Hepatocyte (in vitro differentiated cells): ENCODE data around the gene P2RY4. TPM values are rescaled to one million over a fixed set of nuclear protein-coding genes. Genes with fewer than 3 reads are reported as not detected.
A peak's percentile ranks its signal among the peaks of the same experiment; 100 is the strongest.
"Not testable (repeated sequence)": the region's sequence is repeated elsewhere in the genome, so short reads cannot be mapped to it uniquely, and the experiment has no call there.

ENCODE experiments used
- DNase-seq: peaks from one replicate; pipeline ENCODE4 v3.0.0-alpha.2; 2016; ENCODE audit warnings: low spot score
- H2AFZ ChIP-seq: fragments of 200-600 bp; sonication (generic); 2 replicates; pipeline ENCODE4 v1.6.0; 2016; ENCODE audit warnings: antibody characterized with exemption, mild to moderate bottlenecking
- H3K27ac ChIP-seq: fragments of 200-600 bp; sonication (generic); 2 replicates; pipeline ENCODE4 v1.5.1; 2016; ENCODE audit warnings: mild to moderate bottlenecking
- H3K27me3 ChIP-seq: fragments of 200-600 bp; sonication (generic); 2 replicates; pipeline ENCODE4 v1.6.1; 2016
- H3K36me3 ChIP-seq: fragments of 200-600 bp; sonication (generic); replicated peaks from 2 replicates; pipeline ENCODE4 v1.5.1; 2016; ENCODE audit warnings: low read depth; ENCODE audit not compliant: insufficient read depth
- H3K4me1 ChIP-seq: fragments of 200-600 bp; sonication (generic); 2 replicates; pipeline ENCODE4 v1.5.1; 2016; ENCODE audit warnings: mild to moderate bottlenecking, moderate library complexity; ENCODE audit not compliant: insufficient read depth
- H3K4me2 ChIP-seq: fragments of 200-600 bp; sonication (generic); 2 replicates; pipeline ENCODE4 v1.6.0; 2016
- H3K4me3 ChIP-seq: fragments of 200-600 bp; sonication (generic); 2 replicates; pipeline ENCODE4 v1.5.1; 2016; ENCODE audit warnings: mild to moderate bottlenecking
- H3K79me2 ChIP-seq: fragments of 200-600 bp; sonication (generic); 2 replicates; pipeline ENCODE4 v1.6.0; 2017; ENCODE audit warnings: mild to moderate bottlenecking
- H3K9me2 ChIP-seq: fragments of 200-600 bp; sonication (generic); replicated peaks from 2 replicates; pipeline ENCODE4 v1.6.0; 2017; ENCODE audit warnings: mild to moderate bottlenecking; ENCODE audit not compliant: insufficient read depth
- H3K9me3 ChIP-seq: fragments of 200-600 bp; sonication (generic); 2 replicates; pipeline ENCODE4 v1.5.1; 2016; ENCODE audit warnings: low read depth, mild to moderate bottlenecking
- H4K20me1 ChIP-seq: fragments of 200-600 bp; sonication (generic); 2 replicates; pipeline ENCODE4 v1.6.0; 2016; ENCODE audit warnings: mild to moderate bottlenecking; ENCODE audit not compliant: insufficient read depth, poor library complexity, severe bottlenecking
- CTCF ChIP-seq: fragments of 200-600 bp; sonication (generic); IDR thresholded peaks from 2 replicates; pipeline ENCODE4 v1.5.1; 2016; ENCODE audit warnings: antibody characterized with exemption, mild to moderate bottlenecking; ENCODE audit not compliant: poor library complexity
- EZH2 ChIP-seq: fragments of 200-600 bp; sonication (generic); IDR thresholded peaks from 2 replicates; pipeline ENCODE4 v1.6.1; 2016; ENCODE audit warnings: antibody characterized with exemption, mild to moderate bottlenecking, borderline replicate concordance
- EZH2phosphoT487 ChIP-seq: fragments of 200-600 bp; sonication (generic); IDR thresholded peaks from one replicate; pipeline ENCODE4 v1.6.1; 2018; ENCODE audit warnings: antibody characterized with exemption, mild to moderate bottlenecking, low read depth, moderate library complexity; ENCODE audit not compliant: unreplicated experiment, severe bottlenecking
- WGBS: methylation state at CpG from one replicate; pipeline ENCODE4 v1.1.6; 2016; ENCODE audit warnings: low lambda C conversion rate; ENCODE audit errors: missing lambda C conversion rate; 5-methylcytosine and 5-hydroxymethylcytosine counted together
- polyA plus RNA-seq: library from polyadenylated mRNA; unstranded; fragments of >200 nt; fragmentation: Nextera tagmentation; extraction: Ambion mirVana; gene quantifications from 2 replicates; pipeline ENCODE4 v1.2.1, GENCODE V29; 2016
- total RNA-seq: library from RNA; depleted of rRNA; stranded (reverse); fragments of >200 nt; gene quantifications from 2 replicates; pipeline ENCODE4 v1.2.3, GENCODE V29; 2014

The P2RY4 gene
- total and polyA plus RNA-seq, 2 experiments from 2014 or later, result 0.87 to 2.0 TPM

DNA sequence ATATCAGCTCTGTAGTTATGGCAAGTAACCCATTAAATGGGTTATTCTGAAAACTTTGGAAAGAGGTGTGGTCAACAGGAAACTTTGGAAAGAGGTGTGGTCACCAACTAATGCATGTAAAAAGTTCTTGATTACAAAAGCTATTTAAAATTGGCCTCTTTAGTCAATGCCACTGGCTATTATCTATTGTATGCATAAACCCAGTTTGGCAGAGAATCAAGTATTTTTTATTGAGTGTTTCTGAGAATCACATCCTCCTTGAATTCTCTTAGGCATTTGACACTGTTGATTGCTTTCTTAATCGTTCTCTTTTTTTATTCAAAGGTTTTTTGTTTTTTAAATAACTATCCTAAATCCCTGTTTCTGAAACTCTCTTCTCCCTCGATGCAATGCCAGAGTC lies 7.5 kb downstream of the P2RY4 start:
- TF ChIP-seq EZH2phosphoT487 (no peak), EZH2 (no peak), CTCF (no peak)
- WGBS, result 75% methylated on average over 2 of the region's 2 CpGs
- no peaks in the 10 kb centered on the region for H3K27me3 ChIP-seq
- no peaks in the 10 kb centered on the region for H3K79me2 ChIP-seq
- no peaks in the 10 kb centered on the region for H3K9me2 ChIP-seq
- DNase-seq, result no peak
- peak overlapping the region; percentile 90 for H3K27ac ChIP-seq
- no peak overlapping the region for H2AFZ ChIP-seq
- no peaks in the 10 kb centered on the region for H3K9me3 ChIP-seq
- no peaks in the 10 kb centered on the region for H4K20me1 ChIP-seq
- no peak overlapping the region for H3K4me2 ChIP-seq
- H3K36me3 ChIP-seq, result no peaks in the 10 kb centered on the region
- H3K4me1 ChIP-seq, result peaks cover 12% of the 10 kb centered on the region
- no peak overlapping the region for H3K4me3 ChIP-seq

- H3K79me2 ChIP-seq, result no peaks in the 10 kb centered on the region
- no peaks in the 10 kb centered on the region for H3K27me3 ChIP-seq
- H3K9me2 ChIP-seq, result no peaks in the 10 kb centered on the region
- no peaks in the 10 kb centered on the region for H4K20me1 ChIP-seq
- no peak overlapping the region for H3K27ac ChIP-seq
- H3K36me3 ChIP-seq, result no peaks in the 10 kb centered on the region
- H3K4me1 ChIP-seq, result no peaks in the 10 kb centered on the region
- no peaks in the 10 kb centered on the region for H3K9me3 ChIP-seq
- TF ChIP-seq EZH2phosphoT487 (no peak), EZH2 (no peak), CTCF (no peak)
- no peak for DNase-seq
- 88% methylated on average over 2 of the region's 2 CpGs for WGBS
- no peak overlapping the region for H3K4me3 ChIP-seq
- H3K4me2 ChIP-seq, result no peak overlapping the region
- H2AFZ ChIP-seq, result no peak overlapping the region
Measured at GRCh38 chrX:70247252-70247651, 12.8 kb downstream of the P2RY4 start.

DNA sequence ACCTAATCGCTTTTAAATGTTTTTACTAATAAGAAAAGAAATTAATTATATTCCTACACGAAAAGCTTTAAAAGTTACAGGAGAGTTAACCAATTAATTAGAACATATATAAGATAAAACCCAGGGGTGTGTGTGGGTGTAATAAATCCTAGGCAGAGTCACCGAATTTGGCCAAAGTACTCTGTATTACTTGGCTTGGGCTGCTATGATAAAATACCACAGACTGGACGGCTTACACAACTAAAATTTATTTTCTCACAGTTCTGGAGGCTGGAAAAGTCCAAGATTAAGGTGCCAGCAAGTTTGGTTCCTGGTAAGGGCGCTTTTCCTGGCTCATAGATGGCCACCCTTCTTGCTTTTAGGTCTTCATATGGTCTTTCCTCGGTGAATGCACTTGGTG lies 15.1 kb downstream of the P2RY4 start:
- WGBS, result 74% methylated on average over 6 of the region's 6 CpGs

GRCh38 chrX:70243601-70244000 lies 16.4 kb downstream of the P2RY4 start:
- not testable (repeated sequence) for H4K20me1 ChIP-seq, H3K4me3 ChIP-seq, H2AFZ ChIP-seq, H3K9me3 ChIP-seq, H3K36me3 ChIP-seq, DNase-seq, H3K27ac ChIP-seq, H3K4me1 ChIP-seq, H3K4me2 ChIP-seq, H3K9me2 ChIP-seq, H3K79me2 ChIP-seq, H3K27me3 ChIP-seq
- 66% methylated on average over 5 of the region's 5 CpGs for WGBS

More for the DNA sequence above, 15.1 kb downstream of the P2RY4 start:
- TF ChIP-seq EZH2phosphoT487 (no peak), CTCF (no peak), EZH2 (no peak)
- no peaks in the 10 kb centered on the region for H3K9me3 ChIP-seq
- H3K4me1 ChIP-seq, result no peaks in the 10 kb centered on the region
- no peaks in the 10 kb centered on the region for H3K9me2 ChIP-seq
- H3K27ac ChIP-seq, result no peak overlapping the region
- no peak overlapping the region for H3K4me2 ChIP-seq
- no peak for DNase-seq
- no peaks in the 10 kb centered on the region for H3K27me3 ChIP-seq
- H3K36me3 ChIP-seq, result no peaks in the 10 kb centered on the region
- H3K4me3 ChIP-seq, result no peak overlapping the region
- no peaks in the 10 kb centered on the region for H3K79me2 ChIP-seq
- no peak overlapping the region for H2AFZ ChIP-seq
- H4K20me1 ChIP-seq, result no peaks in the 10 kb centered on the region
